ENCODE data around the gene NEK7. TPM values are rescaled to one million over a fixed set of nuclear protein-coding genes. Genes with fewer than 3 reads are reported as not detected.

NEK7 gene
- total RNA-seq, 1 donor from 2014 or later, result 34.7 TPM

- Mint-ChIP-seq H3K27ac (no peak overlapping the region), H3K4me3 (no peak overlapping the region), H3K36me3 (peaks cover 5% of the 10 kb centered on the region), H3K27me3 (ENCODE audit: insufficient read depth, low read depth) (no peaks in the 10 kb centered on the region), H3K9me3 (peaks cover 9% of the 10 kb centered on the region), H3K4me1 (no peaks in the 10 kb centered on the region)
- Histone ChIP-seq H3K4me2 (no peak overlapping the region), H3K4me1 (no peaks in the 10 kb centered on the region), H4K20me1 (ENCODE audit: low read depth) (no peaks in the 10 kb centered on the region), H3K9me3 (ENCODE audit: low read depth) (no peaks in the 10 kb centered on the region), H3K27me3 (no peaks in the 10 kb centered on the region), H3F3A (ENCODE audit: low read depth) (no peaks in the 10 kb centered on the region), H3K4me3 (no peak overlapping the region), H3K79me2 (ENCODE audit: low read depth) (peaks cover 26% of the 10 kb centered on the region), H3K27ac (no peak overlapping the region), H3K9ac (no peak overlapping the region), H3K36me3 (no peaks in the 10 kb centered on the region), H2AFZ (replicated peaks) (no peak overlapping the region)
- DNase-seq (ENCODE audit: low spot score), result no peak
- no peak for TF ChIP-seq EZH2phosphoT487 (IDR thresholded peaks at IDR 0.05)
- no peak for TF ChIP-seq CTCF (IDR thresholded peaks at IDR 0.05)
- TF ChIP-seq EZH2 (IDR thresholded peaks at IDR 0.05), result no peak
These were observed 39.8 kb downstream of the NEK7 start for GRCh38 chr1:198196630-198197029.

- Histone ChIP-seq H3K4me2 (no peak overlapping the region), H3K27ac (no peak overlapping the region), H3K9ac (no peak overlapping the region), H3K9me3 (ENCODE audit: low read depth) (no peaks in the 10 kb centered on the region), H4K20me1 (ENCODE audit: low read depth) (no peaks in the 10 kb centered on the region), H3K4me3 (no peak overlapping the region), H3K4me1 (no peaks in the 10 kb centered on the region), H3F3A (ENCODE audit: low read depth) (no peaks in the 10 kb centered on the region), H3K27me3 (no peaks in the 10 kb centered on the region), H3K79me2 (ENCODE audit: low read depth) (peaks cover 23% of the 10 kb centered on the region), H2AFZ (replicated peaks) (no peak overlapping the region), H3K36me3 (no peaks in the 10 kb centered on the region)
- Mint-ChIP-seq H3K9me3 (peaks cover 9% of the 10 kb centered on the region), H3K27me3 (ENCODE audit: insufficient read depth, low read depth) (no peaks in the 10 kb centered on the region), H3K27ac (no peak overlapping the region), H3K36me3 (peaks cover 7% of the 10 kb centered on the region), H3K4me3 (no peak overlapping the region), H3K4me1 (peaks cover 3% of the 10 kb centered on the region)
- no peak for DNase-seq (ENCODE audit: low spot score)
- TF ChIP-seq EZH2 (IDR thresholded peaks at IDR 0.05), result no peak
- no peak for TF ChIP-seq CTCF (IDR thresholded peaks at IDR 0.05)
- no peak for TF ChIP-seq EZH2phosphoT487 (IDR thresholded peaks at IDR 0.05)
These were observed 40.5 kb downstream of the NEK7 start for GRCh38 chr1:198197285-198197684.

GRCh38 chr1:198199105-198199504, 42.3 kb downstream of the NEK7 start:
- no peaks in the 10 kb centered on the region for H3K36me3 ChIP-seq
- H3K4me1 ChIP-seq, result no peaks in the 10 kb centered on the region
- no peaks in the 10 kb centered on the region for H3K27me3 ChIP-seq
- no peak for DNase-seq (ENCODE audit: low spot score)
- Mint-ChIP-seq H3K27me3 (ENCODE audit: insufficient read depth, low read depth) (no peaks in the 10 kb centered on the region), H3K27ac (no peak overlapping the region), H3K36me3 (peaks cover 12% of the 10 kb centered on the region), H3K4me1 (peaks cover 6% of the 10 kb centered on the region), H3K4me3 (no peak overlapping the region), H3K9me3 (peaks cover 11% of the 10 kb centered on the region)
- H3F3A ChIP-seq (ENCODE audit: low read depth), result no peaks in the 10 kb centered on the region
- TF ChIP-seq EZH2 (IDR thresholded peaks at IDR 0.05) (no peak), EZH2phosphoT487 (IDR thresholded peaks at IDR 0.05) (no peak), CTCF (IDR thresholded peaks at IDR 0.05) (no peak)
- H2AFZ ChIP-seq (replicated peaks), result no peak overlapping the region
- H3K4me2 ChIP-seq, result no peak overlapping the region
- no peaks in the 10 kb centered on the region for H3K9me3 ChIP-seq (ENCODE audit: low read depth)
- no peak overlapping the region for H3K27ac ChIP-seq
- H3K79me2 ChIP-seq (ENCODE audit: low read depth), result peaks cover 23% of the 10 kb centered on the region
- H3K4me3 ChIP-seq, result no peak overlapping the region
- no peaks in the 10 kb centered on the region for H4K20me1 ChIP-seq (ENCODE audit: low read depth)
- H3K9ac ChIP-seq, result no peak overlapping the region
